ENCODE results near the gene SLC43A3. TPM values are rescaled to one million over a fixed set of nuclear protein-coding genes. Genes with fewer than 3 reads are reported as not detected.

The SLC43A3 gene
- total RNA-seq, 1 donor from 2014 or later = 53.5 TPM

DNA sequence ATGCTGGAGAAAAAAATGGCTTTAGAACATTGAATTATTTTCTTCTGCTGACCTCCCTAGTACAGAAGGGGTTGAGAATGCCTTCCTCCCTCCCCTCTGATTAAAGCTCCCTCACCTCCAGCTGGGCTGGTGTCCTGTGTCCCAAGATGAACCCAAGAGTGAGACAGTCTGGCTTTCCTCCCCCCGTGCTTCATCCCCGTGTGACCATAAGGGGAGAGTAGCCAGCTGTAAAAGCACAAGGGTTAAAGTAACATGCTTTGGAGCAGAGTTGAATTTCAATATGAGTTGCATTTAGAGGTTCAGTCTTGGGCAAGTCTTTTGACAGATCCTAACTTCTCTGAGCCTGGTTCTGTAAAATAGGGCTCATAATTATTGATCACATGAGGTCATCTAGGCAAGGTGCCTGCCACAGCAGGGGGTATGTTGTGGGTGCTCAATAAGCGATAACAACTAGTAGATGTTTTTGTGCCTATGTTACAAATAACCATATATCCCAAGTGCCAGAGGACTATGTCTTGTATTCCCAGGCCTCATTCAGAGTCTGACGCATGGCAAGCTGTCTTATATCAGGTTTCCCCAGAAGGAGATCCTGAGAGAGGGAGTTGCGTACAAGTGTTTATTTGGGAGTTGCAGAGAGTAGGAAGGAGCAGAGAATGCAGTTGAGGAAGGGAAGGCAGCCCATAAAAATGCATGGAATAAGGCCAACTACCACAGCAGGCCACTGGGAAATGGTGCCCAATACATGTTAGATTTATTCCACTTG is 40.6 kb downstream of the SLC43A3 start:
- Histone ChIP-seq H3K27me3 (no peaks in the 10 kb centered on the region), H3K4me3 (no peak overlapping the region), H3K9me3 (no peaks in the 10 kb centered on the region), H3K27ac (no peak overlapping the region), H3K4me1 (no peaks in the 10 kb centered on the region), H3K36me3 (no peaks in the 10 kb centered on the region)
- intact Hi-C loops (cut with DNase I) = no loop called here
- no peak for DNase-seq (ENCODE audit: extremely low spot score in 2 of 2)
- no peak for TF ChIP-seq POLR2A (IDR thresholded peaks at IDR 0.05)
- TF ChIP-seq POLR2AphosphoS5 (IDR thresholded peaks at IDR 0.05; ENCODE audit: insufficient read depth in 1 of 2, low read depth in 1 of 2) = no peak
- TF ChIP-seq, protein P1, sequence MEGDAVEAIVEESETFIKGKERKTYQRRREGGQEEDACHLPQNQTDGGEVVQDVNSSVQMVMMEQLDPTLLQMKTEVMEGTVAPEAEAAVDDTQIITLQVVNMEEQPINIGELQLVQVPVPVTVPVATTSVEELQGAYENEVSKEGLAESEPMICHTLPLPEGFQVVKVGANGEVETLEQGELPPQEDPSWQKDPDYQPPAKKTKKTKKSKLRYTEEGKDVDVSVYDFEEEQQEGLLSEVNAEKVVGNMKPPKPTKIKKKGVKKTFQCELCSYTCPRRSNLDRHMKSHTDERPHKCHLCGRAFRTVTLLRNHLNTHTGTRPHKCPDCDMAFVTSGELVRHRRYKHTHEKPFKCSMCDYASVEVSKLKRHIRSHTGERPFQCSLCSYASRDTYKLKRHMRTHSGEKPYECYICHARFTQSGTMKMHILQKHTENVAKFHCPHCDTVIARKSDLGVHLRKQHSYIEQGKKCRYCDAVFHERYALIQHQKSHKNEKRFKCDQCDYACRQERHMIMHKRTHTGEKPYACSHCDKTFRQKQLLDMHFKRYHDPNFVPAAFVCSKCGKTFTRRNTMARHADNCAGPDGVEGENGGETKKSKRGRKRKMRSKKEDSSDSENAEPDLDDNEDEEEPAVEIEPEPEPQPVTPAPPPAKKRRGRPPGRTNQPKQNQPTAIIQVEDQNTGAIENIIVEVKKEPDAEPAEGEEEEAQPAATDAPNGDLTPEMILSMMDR (IDR thresholded peaks at IDR 0.05) = no peak

DNA sequence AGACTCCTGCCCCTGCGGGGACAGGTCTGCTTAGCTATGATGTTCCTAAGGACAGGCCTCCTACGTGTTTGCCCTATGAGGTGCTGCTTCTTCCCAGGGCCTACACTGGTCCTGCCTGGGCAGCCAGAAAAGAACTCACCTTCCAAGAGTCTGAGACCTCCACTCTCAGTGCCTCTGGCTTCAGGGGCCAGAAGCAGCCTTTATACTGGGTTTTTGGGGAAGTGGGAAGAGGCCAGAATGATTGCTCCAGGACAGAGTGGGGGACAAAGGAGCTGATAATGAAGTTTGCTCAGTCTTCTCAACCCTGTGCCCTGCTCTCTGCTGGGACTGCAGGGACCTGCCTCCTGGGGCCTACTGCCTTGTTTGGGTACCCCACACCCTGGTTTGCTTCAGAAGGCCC is 45.9 kb downstream of the SLC43A3 start, which contains the start of gene PRG3:
PRG3 (minus strand) TSS at position 176 of the 400 bp plus-strand sequence. CDS start 442 bp downstream, outside the sequence.
- H3K27me3 ChIP-seq = no peaks in the 10 kb centered on the region
- no peak for DNase-seq (ENCODE audit: extremely low spot score in 2 of 2)
- H3K27ac ChIP-seq = no peak within 1 kb of the TSS
- intact Hi-C loops (cut with DNase I) = no loop called here
- H3K4me3 ChIP-seq = no peak within 1 kb of the TSS
- no peaks in the 10 kb centered on the region for H3K36me3 ChIP-seq
- no peak for TF ChIP-seq POLR2AphosphoS5 (IDR thresholded peaks at IDR 0.05; ENCODE audit: insufficient read depth in 1 of 2, low read depth in 1 of 2)
- TF ChIP-seq, protein P1 (IDR thresholded peaks at IDR 0.05) = no peak
- no peak for TF ChIP-seq POLR2A (IDR thresholded peaks at IDR 0.05)
- H3K9me3 ChIP-seq = no peaks in the 10 kb centered on the region
- H3K4me1 ChIP-seq = no peaks in the 10 kb centered on the region

DNA sequence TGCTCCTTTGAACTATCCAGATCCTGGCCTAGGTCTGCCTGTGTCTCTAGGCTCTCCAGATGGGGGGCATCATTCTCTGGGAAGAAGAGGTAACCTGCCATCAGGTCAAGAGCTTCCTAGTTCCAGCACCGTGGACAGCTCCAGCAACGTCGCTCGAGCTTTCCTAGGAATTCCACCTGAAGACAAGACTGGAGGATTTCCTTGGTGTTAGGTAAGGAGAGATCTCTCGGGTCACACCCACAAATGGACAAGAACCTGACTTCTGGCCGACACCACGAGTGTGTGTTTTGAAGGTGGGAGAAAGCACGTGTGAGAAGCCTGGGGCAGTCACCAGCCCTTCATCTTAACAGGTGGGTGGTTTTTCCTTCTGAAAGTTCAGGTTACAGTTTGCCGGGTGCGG is 47.2 kb downstream of the SLC43A3 start:
- TF ChIP-seq POLR2AphosphoS5 (IDR thresholded peaks at IDR 0.05; ENCODE audit: insufficient read depth in 1 of 2, low read depth in 1 of 2) (no peak), POLR2A (IDR thresholded peaks at IDR 0.05) (no peak)
- TF ChIP-seq, protein P1 (IDR thresholded peaks at IDR 0.05) = no peak
- Histone ChIP-seq H3K4me1 (no peaks in the 10 kb centered on the region), H3K27me3 (no peaks in the 10 kb centered on the region), H3K4me3 (no peak overlapping the region), H3K27ac (no peak overlapping the region), H3K36me3 (no peaks in the 10 kb centered on the region), H3K9me3 (no peaks in the 10 kb centered on the region)
- intact Hi-C loops (cut with DNase I) = no loop called here
- DNase-seq (ENCODE audit: extremely low spot score in 2 of 2) = no peak

DNA sequence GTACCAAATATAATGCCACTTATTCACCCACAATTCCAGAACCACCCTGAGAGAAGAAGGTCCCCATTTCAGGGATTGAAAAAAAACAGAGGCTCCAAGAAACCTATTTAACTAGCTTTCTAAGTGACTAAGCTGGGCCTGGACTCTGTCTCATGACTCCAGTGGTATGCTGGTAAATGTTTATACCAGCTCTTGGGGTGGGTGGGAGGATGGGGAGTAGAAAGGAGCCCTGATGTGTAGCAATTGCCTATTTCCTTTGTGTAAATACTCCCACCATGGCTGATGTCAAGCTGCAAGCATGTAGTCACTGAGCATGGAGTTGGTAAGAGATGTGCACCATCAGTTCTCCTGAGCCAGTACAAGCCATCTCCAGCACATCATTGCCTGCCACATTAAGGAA is 48.7 kb downstream of the SLC43A3 start:
- no peak overlapping the region for H3K4me3 ChIP-seq
- no peaks in the 10 kb centered on the region for H3K9me3 ChIP-seq
- DNase-seq (ENCODE audit: extremely low spot score in 2 of 2) = no peak
- H3K27ac ChIP-seq = no peak overlapping the region
- H3K27me3 ChIP-seq = no peaks in the 10 kb centered on the region
- H3K36me3 ChIP-seq = no peaks in the 10 kb centered on the region
- TF ChIP-seq POLR2A (IDR thresholded peaks at IDR 0.05) (no peak), POLR2AphosphoS5 (IDR thresholded peaks at IDR 0.05; ENCODE audit: insufficient read depth in 1 of 2, low read depth in 1 of 2) (no peak)
- TF ChIP-seq, protein P1 (IDR thresholded peaks at IDR 0.05) = no peak
- H3K4me1 ChIP-seq = no peaks in the 10 kb centered on the region
- intact Hi-C loops (cut with DNase I) = no loop called here

DNA sequence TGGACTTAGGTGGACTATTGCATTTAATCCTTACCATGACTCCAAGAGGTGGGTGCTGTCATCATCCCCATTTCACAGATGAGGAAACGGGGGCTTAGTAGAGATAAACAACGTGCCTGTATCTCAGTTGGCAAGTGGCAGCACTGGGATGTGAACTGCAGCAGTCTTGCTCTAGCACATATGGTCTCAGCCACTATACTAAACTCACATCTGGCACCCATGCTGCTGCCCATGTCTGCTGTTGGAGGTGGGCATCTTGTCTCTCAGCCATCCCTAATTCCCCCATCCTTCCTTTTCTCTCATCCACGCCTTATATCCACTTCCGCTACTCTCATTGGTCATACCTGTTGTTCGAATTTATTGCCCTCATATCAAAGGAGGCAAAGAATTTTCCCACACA is 49.8 kb downstream of the SLC43A3 start:
- no peak for DNase-seq (ENCODE audit: extremely low spot score in 2 of 2)
- Histone ChIP-seq H3K4me1 (no peaks in the 10 kb centered on the region), H3K4me3 (no peak overlapping the region), H3K27me3 (no peaks in the 10 kb centered on the region), H3K9me3 (no peaks in the 10 kb centered on the region), H3K36me3 (no peaks in the 10 kb centered on the region), H3K27ac (no peak overlapping the region)
- intact Hi-C loops (cut with DNase I) = no loop called here
- TF ChIP-seq POLR2A (IDR thresholded peaks at IDR 0.05) (no peak), POLR2AphosphoS5 (IDR thresholded peaks at IDR 0.05; ENCODE audit: insufficient read depth in 1 of 2, low read depth in 1 of 2) (no peak)
- TF ChIP-seq, protein P1 (IDR thresholded peaks at IDR 0.05) = no peak

All from vagina (tissue), 2 donors.